GM12891 (cell line): Measurements from ENCODE around the gene PNPLA2.
A peak's percentile ranks its signal among the peaks of the same experiment; 100 is the strongest.

Experiments
- DNase-seq: peaks from one replicate; pipeline ENCODE4 v3.0.0; 2011; ENCODE audit warnings: low spot score; ENCODE audit not compliant: insufficient read length
- FAIRE-seq: peaks from 2 replicates; lab custom pipeline; 2011; peaks lifted over from hg19 to GRCh38; lab: Jason Lieb, UNC
- PAX5 ChIP-seq: IDR thresholded peaks from 2 replicates; pipeline ENCODE4 v1.6.1; 2011; ENCODE audit warnings: low read length, moderate library complexity, mild to moderate bottlenecking; ENCODE audit not compliant: insufficient read depth, severe bottlenecking
- POLR2A ChIP-seq: IDR thresholded peaks from 2 replicates; pipeline ENCODE4 v1.6.1; 2011; ENCODE audit warnings: low read depth, low read length, control low read depth
- POLR2AphosphoS5 ChIP-seq: IDR thresholded peaks from 2 replicates; pipeline ENCODE4 v1.6.1; 2011; ENCODE audit warnings: low read depth, low read length, control low read depth
- POU2F2 ChIP-seq: IDR thresholded peaks from 2 replicates; pipeline ENCODE4 v1.6.1; 2011; ENCODE audit warnings: low read depth, mild to moderate bottlenecking, control low read depth, low read length, moderate library complexity
- SPI1 ChIP-seq: IDR thresholded peaks from 2 replicates; pipeline ENCODE4 v1.6.1; 2011; ENCODE audit warnings: low read depth, low read length, control low read depth
- TAF1 ChIP-seq: IDR thresholded peaks from 2 replicates; pipeline ENCODE4 v1.6.1; 2011; ENCODE audit warnings: low read depth, low read length, control low read depth

Gene PNPLA2

GRCh38 chr11:843818-844692 lies 25.3 kb downstream of the PNPLA2 start:
- no peak for DNase-seq
- TF ChIP-seq POLR2AphosphoS5 (no peak), SPI1 (no peak)
- FAIRE-seq: peak; percentile 54

GRCh38 chr11:844693-845644 lies 26.3 kb downstream of the PNPLA2 start:
- FAIRE-seq: no peak
- TF ChIP-seq POU2F2: no peak
- TF ChIP-seq PAX5: no peak
- TF ChIP-seq SPI1: no peak
- no peak for TF ChIP-seq POLR2A
- TF ChIP-seq POLR2AphosphoS5: no peak
- TF ChIP-seq TAF1: no peak
- no peak for DNase-seq

- TF ChIP-seq POLR2AphosphoS5 (no peak), POU2F2 (no peak), TAF1 (no peak), SPI1 (no peak), PAX5 (no peak), POLR2A (no peak)
- no peak for FAIRE-seq
- DNase-seq: no peak
These were observed 27.3 kb downstream of the PNPLA2 start for GRCh38 chr11:845872-846495.

GRCh38 chr11:846496-847098 lies 27.9 kb downstream of the PNPLA2 start:
- DNase-seq: no peak
- FAIRE-seq: no peak
- TF ChIP-seq POLR2AphosphoS5 (no peak), PAX5 (no peak), POLR2A (no peak)

GRCh38 chr11:847876-848275 lies 29.2 kb downstream of the PNPLA2 start:
- FAIRE-seq: no peak
- TF ChIP-seq POU2F2: no peak
- no peak for TF ChIP-seq POLR2A
- no peak for TF ChIP-seq POLR2AphosphoS5
- TF ChIP-seq TAF1: no peak
- no peak for TF ChIP-seq PAX5
- no peak for TF ChIP-seq SPI1
- no peak for DNase-seq

GRCh38 chr11:848380-848931 lies 29.7 kb downstream of the PNPLA2 start:
- DNase-seq: peak; percentile 94
- TF ChIP-seq TAF1: no peak
- FAIRE-seq: peak; percentile 69

GRCh38 chr11:849104-849824 lies 30.6 kb downstream of the PNPLA2 start:
- FAIRE-seq: peak; percentile 5
- TF ChIP-seq POU2F2 (no peak), SPI1 (no peak), PAX5 (no peak), POLR2A (no peak), TAF1 (no peak), POLR2AphosphoS5 (no peak)
- no peak for DNase-seq

- DNase-seq (no peak), FAIRE-seq (no peak)
- TF ChIP-seq POLR2AphosphoS5 (no peak), SPI1 (no peak), POU2F2 (no peak), POLR2A (no peak)
These were observed 31.4 kb downstream of the PNPLA2 start for GRCh38 chr11:849951-850774.
